ENCODE measurements around the gene LHX2. TPM values are rescaled to one million over a fixed set of nuclear protein-coding genes. Genes with fewer than 3 reads are reported as not detected.
A peak's percentile ranks its signal among the peaks of the same experiment; 100 is the strongest.
"Not testable (repeated sequence)": the region's sequence is repeated elsewhere in the genome, so short reads cannot be mapped to it uniquely, and the experiment has no call there.

The LHX2 gene
- total and polyA plus RNA-seq, 2 experiments from 2014 or later: not detected

- Histone ChIP-seq H3K4me1 (ENCODE audit: insufficient read depth) (no peaks in the 10 kb centered on the region), H3K4me2 (no peak overlapping the region), H3K36me3 (replicated peaks; ENCODE audit: insufficient read depth, low read depth) (no peaks in the 10 kb centered on the region), H3K9me3 (ENCODE audit: low read depth) (no peaks in the 10 kb centered on the region), H3K79me2 (no peaks in the 10 kb centered on the region), H2AFZ (no peak overlapping the region), H4K20me1 (ENCODE audit: insufficient read depth, poor library complexity, severe bottlenecking) (no peaks in the 10 kb centered on the region), H3K4me3 (no peak overlapping the region), H3K27me3 (peaks cover 52% of the 10 kb centered on the region), H3K27ac (no peak overlapping the region), H3K9me2 (replicated peaks; ENCODE audit: insufficient read depth) (no peaks in the 10 kb centered on the region)
- no peak for TF ChIP-seq EZH2 (IDR thresholded peaks at IDR 0.05; ENCODE audit: borderline replicate concordance)
- TF ChIP-seq, protein P1, sequence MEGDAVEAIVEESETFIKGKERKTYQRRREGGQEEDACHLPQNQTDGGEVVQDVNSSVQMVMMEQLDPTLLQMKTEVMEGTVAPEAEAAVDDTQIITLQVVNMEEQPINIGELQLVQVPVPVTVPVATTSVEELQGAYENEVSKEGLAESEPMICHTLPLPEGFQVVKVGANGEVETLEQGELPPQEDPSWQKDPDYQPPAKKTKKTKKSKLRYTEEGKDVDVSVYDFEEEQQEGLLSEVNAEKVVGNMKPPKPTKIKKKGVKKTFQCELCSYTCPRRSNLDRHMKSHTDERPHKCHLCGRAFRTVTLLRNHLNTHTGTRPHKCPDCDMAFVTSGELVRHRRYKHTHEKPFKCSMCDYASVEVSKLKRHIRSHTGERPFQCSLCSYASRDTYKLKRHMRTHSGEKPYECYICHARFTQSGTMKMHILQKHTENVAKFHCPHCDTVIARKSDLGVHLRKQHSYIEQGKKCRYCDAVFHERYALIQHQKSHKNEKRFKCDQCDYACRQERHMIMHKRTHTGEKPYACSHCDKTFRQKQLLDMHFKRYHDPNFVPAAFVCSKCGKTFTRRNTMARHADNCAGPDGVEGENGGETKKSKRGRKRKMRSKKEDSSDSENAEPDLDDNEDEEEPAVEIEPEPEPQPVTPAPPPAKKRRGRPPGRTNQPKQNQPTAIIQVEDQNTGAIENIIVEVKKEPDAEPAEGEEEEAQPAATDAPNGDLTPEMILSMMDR (IDR thresholded peaks at IDR 0.05; ENCODE audit: poor library complexity): no peak
- no peak for TF ChIP-seq EZH2phosphoT487 (IDR thresholded peaks at IDR 0.05; ENCODE audit: low read depth, severe bottlenecking, unreplicated experiment)
- WGBS (ENCODE audit: low lambda C conversion rate, missing lambda C conversion rate): 29% methylated on average over 5 of the region's 5 CpGs
- no peak for DNase-seq (ENCODE audit: low spot score)
These were observed 21.1 kb upstream of the LHX2 start for GRCh38 chr9:123990427-123990826.

GRCh38 chr9:123992679-123993078 lies 18.9 kb upstream of the LHX2 start:
- 82% methylated on average over 14 of the region's 16 CpGs for WGBS (ENCODE audit: low lambda C conversion rate, missing lambda C conversion rate)

DNA sequence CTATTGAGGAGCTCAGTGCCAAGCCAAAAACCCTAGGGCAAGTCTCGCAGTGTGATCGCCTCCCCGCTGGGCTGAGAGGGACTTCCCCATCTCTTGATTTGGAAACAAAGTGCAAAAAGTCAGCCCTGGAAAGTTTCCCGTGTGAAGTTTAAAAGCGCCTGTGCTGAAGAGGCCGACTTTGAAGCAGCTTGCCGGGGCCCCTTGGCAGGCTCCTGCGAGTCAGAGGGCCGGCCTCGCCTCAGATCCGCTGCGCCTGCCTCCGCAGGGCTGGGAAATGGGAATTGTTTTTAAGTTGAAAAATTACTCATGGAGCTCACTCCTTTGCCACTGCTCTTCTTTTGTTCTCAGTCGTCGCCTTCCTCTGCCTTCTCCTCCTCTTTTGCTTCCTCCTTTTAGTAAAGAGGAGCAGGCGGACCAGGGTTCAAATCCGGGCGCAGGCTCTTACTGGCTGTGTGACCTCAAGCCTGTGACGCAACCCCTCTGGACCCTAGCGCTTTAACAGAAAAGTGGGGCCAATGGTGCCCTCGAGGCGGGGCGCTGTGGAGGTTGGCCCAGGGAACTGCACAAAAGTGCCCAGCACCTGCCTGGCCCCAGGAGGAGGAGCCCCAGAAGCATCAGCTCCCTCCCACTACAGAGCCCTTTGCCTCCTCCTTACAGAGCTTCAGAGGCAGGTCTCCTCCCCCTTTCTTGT lies 14.7 kb upstream of the LHX2 start:
- peaks cover 76% of the 10 kb centered on the region for H3K27me3 ChIP-seq
- no peak overlapping the region for H3K27ac ChIP-seq
- peaks cover 7% of the 10 kb centered on the region for H3K4me1 ChIP-seq (ENCODE audit: insufficient read depth)
- H3K79me2 ChIP-seq: no peaks in the 10 kb centered on the region
- no peak overlapping the region for H3K4me3 ChIP-seq
- no peak for DNase-seq (ENCODE audit: low spot score)
- no peaks in the 10 kb centered on the region for H3K9me2 ChIP-seq (replicated peaks; ENCODE audit: insufficient read depth)
- WGBS (ENCODE audit: low lambda C conversion rate, missing lambda C conversion rate): 15% methylated on average over 23 of the region's 23 CpGs
- H2AFZ ChIP-seq: no peak overlapping the region
- H3K9me3 ChIP-seq (ENCODE audit: low read depth): no peaks in the 10 kb centered on the region
- no peaks in the 10 kb centered on the region for H3K36me3 ChIP-seq (replicated peaks; ENCODE audit: insufficient read depth, low read depth)
- TF ChIP-seq, protein P1 (IDR thresholded peaks at IDR 0.05; ENCODE audit: poor library complexity): no peak
- peak; percentile 80 for TF ChIP-seq EZH2 (IDR thresholded peaks at IDR 0.05; ENCODE audit: borderline replicate concordance)
- no peak for TF ChIP-seq EZH2phosphoT487 (IDR thresholded peaks at IDR 0.05; ENCODE audit: low read depth, severe bottlenecking, unreplicated experiment)
- H3K4me2 ChIP-seq: no peak overlapping the region
- no peaks in the 10 kb centered on the region for H4K20me1 ChIP-seq (ENCODE audit: insufficient read depth, poor library complexity, severe bottlenecking)

More at GRCh38 chr9:123992679-123993078, 18.9 kb upstream of the LHX2 start:
- DNase-seq (ENCODE audit: low spot score); H3K4me2 ChIP-seq; H3K4me1 ChIP-seq (ENCODE audit: insufficient read depth); H3K79me2 ChIP-seq; H3K9me3 ChIP-seq (ENCODE audit: low read depth); H4K20me1 ChIP-seq (ENCODE audit: insufficient read depth, poor library complexity, severe bottlenecking); H3K4me3 ChIP-seq; H2AFZ ChIP-seq; H3K36me3 ChIP-seq (replicated peaks; ENCODE audit: insufficient read depth, low read depth); H3K27ac ChIP-seq; H3K9me2 ChIP-seq (replicated peaks; ENCODE audit: insufficient read depth): not testable (repeated sequence)
- H3K27me3 ChIP-seq: peaks cover 70% of the 10 kb centered on the region

GRCh38 chr9:123997665-123998277 lies 13.8 kb upstream of the LHX2 start:
- 10% methylated on average over 15 of the region's 15 CpGs for WGBS (ENCODE audit: low lambda C conversion rate, missing lambda C conversion rate)
- no peak overlapping the region for H3K4me2 ChIP-seq
- DNase-seq (ENCODE audit: low spot score): no peak
- H3K9me2 ChIP-seq (replicated peaks; ENCODE audit: insufficient read depth): no peaks in the 10 kb centered on the region
- no peak overlapping the region for H2AFZ ChIP-seq
- no peaks in the 10 kb centered on the region for H4K20me1 ChIP-seq (ENCODE audit: insufficient read depth, poor library complexity, severe bottlenecking)
- no peaks in the 10 kb centered on the region for H3K9me3 ChIP-seq (ENCODE audit: low read depth)
- H3K4me3 ChIP-seq: no peak overlapping the region
- H3K27ac ChIP-seq: no peak overlapping the region
- peaks cover 7% of the 10 kb centered on the region for H3K4me1 ChIP-seq (ENCODE audit: insufficient read depth)
- H3K79me2 ChIP-seq: no peaks in the 10 kb centered on the region
- H3K27me3 ChIP-seq: peaks cover 85% of the 10 kb centered on the region
- TF ChIP-seq EZH2phosphoT487 (IDR thresholded peaks at IDR 0.05; ENCODE audit: low read depth, severe bottlenecking, unreplicated experiment): peak; percentile 51
- TF ChIP-seq, protein P1 (IDR thresholded peaks at IDR 0.05; ENCODE audit: poor library complexity): no peak
- TF ChIP-seq EZH2 (IDR thresholded peaks at IDR 0.05; ENCODE audit: borderline replicate concordance): no peak
- no peaks in the 10 kb centered on the region for H3K36me3 ChIP-seq (replicated peaks; ENCODE audit: insufficient read depth, low read depth)
